Pulmonary artery endothelial cell (primary cell): Measurements from ENCODE around the gene BARX1. TPM values are rescaled to one million over a fixed set of nuclear protein-coding genes. Genes with fewer than 3 reads are reported as not detected.
"Not testable (repeated sequence)": the region's sequence is repeated elsewhere in the genome, so short reads cannot be mapped to it uniquely, and the experiment has no call there.

Experiments used
- DNase-seq: peaks from one replicate; pipeline ENCODE4 v3.0.0-alpha.2; 2011; ENCODE audit warnings: low read depth, low spot score
- total RNA-seq: library from RNA; depleted of rRNA; stranded (reverse); fragments of >200 nt; gene quantifications from 2 replicates; pipeline ENCODE4 v1.2.3, GENCODE V29; 2014

Gene BARX1
- total RNA-seq, 1 donor from 2014 or later, result not detected

GRCh38 chr9:93952784-93953495, 2.2 kb downstream of the BARX1 start:
- no peak for DNase-seq

- DNase-seq, result no peak
Measured at GRCh38 chr9:93952119-93952783, 2.9 kb downstream of the BARX1 start.

GRCh38 chr9:93951655-93952118, 3.5 kb downstream of the BARX1 start:
- DNase-seq, result no peak

- no peak for DNase-seq
Measured at GRCh38 chr9:93950619-93951601, 4.2 kb downstream of the BARX1 start.

GRCh38 chr9:93949694-93950449, 5.3 kb downstream of the BARX1 start:
- DNase-seq, result no peak

- no peak for DNase-seq
Measured at GRCh38 chr9:93949073-93949693, 6.0 kb downstream of the BARX1 start.

GRCh38 chr9:93948441-93949072, 6.6 kb downstream of the BARX1 start:
- DNase-seq, result no peak

- DNase-seq, result no peak
Measured at GRCh38 chr9:93947409-93948070, 7.6 kb downstream of the BARX1 start.

GRCh38 chr9:93946338-93946712, 8.8 kb downstream of the BARX1 start:
- DNase-seq, result no peak

GRCh38 chr9:93945400-93946337, 9.5 kb downstream of the BARX1 start:
- no peak for DNase-seq

GRCh38 chr9:93944011-93944410, 11.1 kb downstream of the BARX1 start:
- DNase-seq, result no peak

GRCh38 chr9:93942161-93942560, 13.0 kb downstream of the BARX1 start:
- peak; percentile 10 for DNase-seq

- DNase-seq, result no peak
Measured at GRCh38 chr9:93941493-93941892, 13.7 kb downstream of the BARX1 start.

GRCh38 chr9:93940951-93941350, 14.2 kb downstream of the BARX1 start:
- no peak for DNase-seq

GRCh38 chr9:93939589-93939988, 15.6 kb downstream of the BARX1 start:
- not testable (repeated sequence) for DNase-seq

- no peak for DNase-seq
Measured at GRCh38 chr9:93937193-93937592, 18.0 kb downstream of the BARX1 start.

GRCh38 chr9:93931905-93932304, 23.2 kb downstream of the BARX1 start:
- no peak for DNase-seq

GRCh38 chr9:93930070-93930469, 25.1 kb downstream of the BARX1 start:
- no peak for DNase-seq
